Activated T-cell treated with anti-CD3 and anti-CD28 coated beads, Interleukin-2, amount 50 U/mL, for 4 hours (primary cell): ENCODE measurements around the gene RECQL5. TPM values are rescaled to one million over a fixed set of nuclear protein-coding genes. Genes with fewer than 3 reads are reported as not detected.

ENCODE experiments used
- ATAC-seq, 2 donors: fragments of 200-7000 bp; cut with Tn5 transposase; one replicate each; pipeline ENCODE4 v1.10.0; 2021
- DNase-seq: peaks from one replicate; pipeline ENCODE4 v3.0.0-alpha.2; 2020
- H3K27me3 Mint-ChIP-seq: one replicate; pipeline ENCODE4 v1.8.0; 2021; ENCODE audit warnings: low read depth, mixed read lengths
- H3K36me3 Mint-ChIP-seq: one replicate; pipeline ENCODE4 v1.8.0; 2022; ENCODE audit warnings: mixed read lengths; ENCODE audit not compliant: insufficient read depth
- H3K4me1 Mint-ChIP-seq: one replicate; pipeline ENCODE4 v1.8.0; 2021; ENCODE audit warnings: low read depth, mixed read lengths
- H3K4me3 Mint-ChIP-seq: one replicate; pipeline ENCODE4 v1.8.0; 2021; ENCODE audit warnings: mild to moderate bottlenecking, moderate library complexity, mixed read lengths
- H3K9me3 Mint-ChIP-seq: one replicate; pipeline ENCODE4 v1.8.0; 2021; ENCODE audit warnings: mixed read lengths
- total RNA-seq, 3 donors: library from RNA; stranded (reverse); gene quantifications; one replicate each; pipeline ENCODE4 v1.2.1, GENCODE V29; 2021

RECQL5 gene
- total RNA-seq, 3 donors from 2014 or later = 20.7 to 26.1 (median 21.8) TPM

- peaks cover 31% of the 10 kb centered on the region for H3K36me3 Mint-ChIP-seq
- DNase-seq (no peak), ATAC-seq (no peak)
- no peaks in the 10 kb centered on the region for H3K9me3 Mint-ChIP-seq
- no peaks in the 10 kb centered on the region for H3K27me3 Mint-ChIP-seq
- H3K4me3 Mint-ChIP-seq = no peak overlapping the region
- peaks cover 29% of the 10 kb centered on the region for H3K4me1 Mint-ChIP-seq
Measured at GRCh38 chr17:75693500-75694481, 26.8 kb upstream of the RECQL5 start.

GRCh38 chr17:75692976-75693375, 26.0 kb upstream of the RECQL5 start:
- no peak for DNase-seq
- H3K27me3 Mint-ChIP-seq = no peaks in the 10 kb centered on the region
- H3K4me1 Mint-ChIP-seq = peaks cover 37% of the 10 kb centered on the region
- H3K36me3 Mint-ChIP-seq = peaks cover 32% of the 10 kb centered on the region
- H3K4me3 Mint-ChIP-seq = no peak overlapping the region
- H3K9me3 Mint-ChIP-seq = no peaks in the 10 kb centered on the region
- ATAC-seq = no peak

- peaks cover 42% of the 10 kb centered on the region for H3K4me1 Mint-ChIP-seq
- no peak for DNase-seq
- H3K9me3 Mint-ChIP-seq = no peaks in the 10 kb centered on the region
- H3K27me3 Mint-ChIP-seq = no peaks in the 10 kb centered on the region
- H3K36me3 Mint-ChIP-seq = peaks cover 30% of the 10 kb centered on the region
- H3K4me3 Mint-ChIP-seq = no peak overlapping the region
- no peak for ATAC-seq
Measured at GRCh38 chr17:75691801-75692626, 25.1 kb upstream of the RECQL5 start.

GRCh38 chr17:75691371-75691791, 24.4 kb upstream of the RECQL5 start:
- H3K4me3 Mint-ChIP-seq = no peak overlapping the region

GRCh38 chr17:75689441-75689873, 22.5 kb upstream of the RECQL5 start:
- ATAC-seq = peak; percentile 77 to 78
- DNase-seq = peak; percentile 13
- Mint-ChIP-seq H3K4me1 (peaks cover 53% of the 10 kb centered on the region), H3K4me3 (no peak overlapping the region), H3K27me3 (no peaks in the 10 kb centered on the region), H3K9me3 (no peaks in the 10 kb centered on the region), H3K36me3 (peaks cover 26% of the 10 kb centered on the region)

More at GRCh38 chr17:75691371-75691791, 24.4 kb upstream of the RECQL5 start:
- H3K36me3 Mint-ChIP-seq = peaks cover 29% of the 10 kb centered on the region
- H3K4me1 Mint-ChIP-seq = peaks cover 43% of the 10 kb centered on the region
- no peak for DNase-seq
- H3K9me3 Mint-ChIP-seq = no peaks in the 10 kb centered on the region
- no peaks in the 10 kb centered on the region for H3K27me3 Mint-ChIP-seq
- ATAC-seq = peak in 1 of 2 donors; percentile 53

GRCh38 chr17:75688209-75688825, 21.4 kb upstream of the RECQL5 start:
- DNase-seq (no peak), ATAC-seq (peak; percentile 24 to 29)
- H3K27me3 Mint-ChIP-seq = no peaks in the 10 kb centered on the region
- no peaks in the 10 kb centered on the region for H3K9me3 Mint-ChIP-seq
- H3K4me3 Mint-ChIP-seq = no peak overlapping the region
- H3K4me1 Mint-ChIP-seq = peaks cover 59% of the 10 kb centered on the region
- H3K36me3 Mint-ChIP-seq = peaks cover 24% of the 10 kb centered on the region

GRCh38 chr17:75685499-75685898, 18.5 kb upstream of the RECQL5 start:
- H3K27me3 Mint-ChIP-seq = no peaks in the 10 kb centered on the region
- no peak overlapping the region for H3K4me3 Mint-ChIP-seq
- H3K36me3 Mint-ChIP-seq = peaks cover 16% of the 10 kb centered on the region
- ATAC-seq (no peak), DNase-seq (no peak)
- H3K4me1 Mint-ChIP-seq = peaks cover 45% of the 10 kb centered on the region
- H3K9me3 Mint-ChIP-seq = no peaks in the 10 kb centered on the region

- no peak overlapping the region for H3K4me3 Mint-ChIP-seq
- H3K36me3 Mint-ChIP-seq = peaks cover 18% of the 10 kb centered on the region
Measured at GRCh38 chr17:75684924-75685323, 18.0 kb upstream of the RECQL5 start.

GRCh38 chr17:75684249-75684648, 17.3 kb upstream of the RECQL5 start:
- DNase-seq (no peak), ATAC-seq (no peak)
- no peak overlapping the region for H3K4me3 Mint-ChIP-seq
- no peaks in the 10 kb centered on the region for H3K9me3 Mint-ChIP-seq
- peaks cover 20% of the 10 kb centered on the region for H3K36me3 Mint-ChIP-seq
- no peaks in the 10 kb centered on the region for H3K27me3 Mint-ChIP-seq
- H3K4me1 Mint-ChIP-seq = peaks cover 36% of the 10 kb centered on the region

More at GRCh38 chr17:75684924-75685323, 18.0 kb upstream of the RECQL5 start:
- ATAC-seq = no peak
- H3K9me3 Mint-ChIP-seq = no peaks in the 10 kb centered on the region
- no peaks in the 10 kb centered on the region for H3K27me3 Mint-ChIP-seq
- DNase-seq = no peak
- H3K4me1 Mint-ChIP-seq = peaks cover 43% of the 10 kb centered on the region

GRCh38 chr17:75683583-75683982, 16.6 kb upstream of the RECQL5 start:
- peaks cover 30% of the 10 kb centered on the region for H3K4me1 Mint-ChIP-seq
- no peaks in the 10 kb centered on the region for H3K9me3 Mint-ChIP-seq
- no peak for ATAC-seq
- H3K4me3 Mint-ChIP-seq = no peak overlapping the region
- H3K36me3 Mint-ChIP-seq = peaks cover 22% of the 10 kb centered on the region
- DNase-seq = no peak
- no peaks in the 10 kb centered on the region for H3K27me3 Mint-ChIP-seq

- DNase-seq (no peak), ATAC-seq (no peak)
- peaks cover 19% of the 10 kb centered on the region for H3K4me1 Mint-ChIP-seq
- peaks cover 22% of the 10 kb centered on the region for H3K36me3 Mint-ChIP-seq
- no peak overlapping the region for H3K4me3 Mint-ChIP-seq
- no peaks in the 10 kb centered on the region for H3K27me3 Mint-ChIP-seq
- no peaks in the 10 kb centered on the region for H3K9me3 Mint-ChIP-seq
Measured at GRCh38 chr17:75681289-75681688, 14.3 kb upstream of the RECQL5 start.

- Mint-ChIP-seq H3K4me1 (peaks cover 15% of the 10 kb centered on the region), H3K4me3 (no peak overlapping the region), H3K9me3 (no peaks in the 10 kb centered on the region), H3K27me3 (no peaks in the 10 kb centered on the region), H3K36me3 (peaks cover 21% of the 10 kb centered on the region)
- no peak for DNase-seq
- no peak for ATAC-seq
Measured at GRCh38 chr17:75680431-75680830, 13.5 kb upstream of the RECQL5 start.

- ATAC-seq (no peak), DNase-seq (no peak)
- H3K9me3 Mint-ChIP-seq = no peaks in the 10 kb centered on the region
- H3K27me3 Mint-ChIP-seq = no peaks in the 10 kb centered on the region
- H3K4me3 Mint-ChIP-seq = no peak overlapping the region
- peaks cover 12% of the 10 kb centered on the region for H3K4me1 Mint-ChIP-seq
- peaks cover 19% of the 10 kb centered on the region for H3K36me3 Mint-ChIP-seq
Measured at GRCh38 chr17:75679706-75680211, 12.8 kb upstream of the RECQL5 start.

GRCh38 chr17:75676461-75676860, 9.5 kb upstream of the RECQL5 start:
- Mint-ChIP-seq H3K4me3 (no peak overlapping the region), H3K36me3 (peaks cover 23% of the 10 kb centered on the region), H3K4me1 (peaks cover 6% of the 10 kb centered on the region), H3K27me3 (no peaks in the 10 kb centered on the region), H3K9me3 (no peaks in the 10 kb centered on the region)
- ATAC-seq = no peak
- DNase-seq = no peak
